Middle frontal gyrus (tissue), 1 donor: ENCODE results near the gene SLC35B3.
"Not testable (repeated sequence)": the region's sequence is repeated elsewhere in the genome, so short reads cannot be mapped to it uniquely, and the experiment has no call there.

ENCODE experiments used
- DNase-seq: peaks from one replicate; pipeline ENCODE4 v3.0.0-alpha.2; 2015; ENCODE audit warnings: low spot score; ENCODE audit errors: extremely low spot score

SLC35B3 gene

GRCh38 chr6:8415280-8415679 is 20.1 kb downstream of the SLC35B3 start:
- no peak for DNase-seq

- no peak for DNase-seq
Measured at GRCh38 chr6:8414844-8415243, 20.5 kb downstream of the SLC35B3 start.

DNA sequence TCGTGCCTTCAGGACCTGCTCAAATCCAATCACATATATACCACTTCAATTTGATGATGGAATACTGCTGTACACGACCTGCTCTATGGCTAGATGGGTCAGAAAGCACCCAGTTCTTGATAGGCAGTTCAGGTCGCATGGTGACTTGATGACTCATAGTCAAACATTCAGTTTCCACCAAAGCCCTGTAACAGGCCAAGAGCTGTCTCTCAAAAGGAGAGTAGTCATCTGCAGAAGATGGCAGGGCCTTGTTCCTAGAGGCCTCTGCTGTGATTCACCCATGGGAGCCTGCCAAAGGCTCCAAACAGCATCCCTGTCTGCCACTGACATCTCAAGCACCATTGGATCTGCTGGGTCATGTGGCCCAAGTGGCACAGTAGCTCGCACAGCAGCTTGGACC is 29.4 kb downstream of the SLC35B3 start:
- not testable (repeated sequence) for DNase-seq

GRCh38 chr6:8402546-8402945 is 32.8 kb downstream of the SLC35B3 start:
- DNase-seq, result no peak

GRCh38 chr6:8400663-8401062 is 34.7 kb downstream of the SLC35B3 start:
- DNase-seq, result no peak

GRCh38 chr6:8392569-8392968 is 42.8 kb downstream of the SLC35B3 start:
- DNase-seq, result no peak

- no peak for DNase-seq
Measured at GRCh38 chr6:8391934-8392333, 43.4 kb downstream of the SLC35B3 start.

GRCh38 chr6:8389036-8389818 is 46.1 kb downstream of the SLC35B3 start:
- no peak for DNase-seq

GRCh38 chr6:8387942-8388437 is 47.4 kb downstream of the SLC35B3 start:
- no peak for DNase-seq

DNA sequence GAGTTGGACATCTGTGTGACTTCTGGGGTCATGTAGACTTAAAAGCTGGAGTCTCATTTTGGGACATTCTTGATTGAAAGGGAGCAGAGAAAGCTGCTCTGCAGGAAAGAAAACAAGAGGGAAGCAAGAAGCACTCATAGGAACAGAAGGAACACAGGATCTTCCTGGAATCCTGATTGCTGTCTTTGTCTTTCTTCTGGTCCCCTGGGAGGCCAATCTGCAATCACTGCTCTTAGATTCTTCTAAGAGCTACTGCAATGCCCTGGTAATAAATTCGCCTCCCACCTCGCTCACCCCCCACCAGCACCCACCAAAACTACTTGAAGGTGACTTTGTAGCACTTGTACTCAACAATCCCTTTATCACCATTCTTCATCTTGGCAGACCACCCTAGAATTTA is 51.8 kb downstream of the SLC35B3 start:
- DNase-seq, result no peak

GRCh38 chr6:8382434-8382833 is 52.9 kb downstream of the SLC35B3 start:
- DNase-seq, result no peak

DNA sequence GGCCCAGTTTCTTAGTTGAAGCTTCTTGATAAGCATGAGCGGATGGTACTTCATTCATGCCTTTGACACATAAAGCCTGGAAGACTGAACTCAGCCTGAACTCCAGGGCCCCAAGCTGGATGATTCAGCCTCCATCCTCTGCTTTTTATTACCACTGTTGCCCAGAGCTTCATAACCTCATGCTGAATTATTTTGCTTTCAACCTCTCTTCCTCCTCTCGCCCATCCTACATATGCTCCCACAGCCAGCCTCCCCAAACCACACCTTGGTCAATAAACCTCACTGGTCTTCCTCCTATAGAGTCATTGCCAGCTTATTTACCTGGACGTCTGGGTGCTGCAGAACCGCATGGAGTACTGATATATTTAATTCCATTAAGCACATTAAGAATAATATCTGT is 59.4 kb downstream of the SLC35B3 start:
- no peak for DNase-seq
